22Rv1 (cell line): ENCODE measurements around the gene OR2L5.

Experiments used
- H3K27ac ChIP-seq: fragments of 450-650 bp; 2 replicates; pipeline ENCODE4 v1.5.1; 2017
- ZFX ChIP-seq: fragments of 450-650 bp; IDR thresholded peaks from 2 replicates; pipeline ENCODE4 v1.6.1; 2017; ENCODE audit warnings: antibody characterized with exemption, borderline replicate concordance
- TF ChIP-seq, protein P1 (sequence below): fragments of 450-650 bp; IDR thresholded peaks from 2 replicates; pipeline ENCODE4 v1.5.1; 2017; ENCODE audit warnings: mild to moderate bottlenecking

Gene OR2L5

DNA sequence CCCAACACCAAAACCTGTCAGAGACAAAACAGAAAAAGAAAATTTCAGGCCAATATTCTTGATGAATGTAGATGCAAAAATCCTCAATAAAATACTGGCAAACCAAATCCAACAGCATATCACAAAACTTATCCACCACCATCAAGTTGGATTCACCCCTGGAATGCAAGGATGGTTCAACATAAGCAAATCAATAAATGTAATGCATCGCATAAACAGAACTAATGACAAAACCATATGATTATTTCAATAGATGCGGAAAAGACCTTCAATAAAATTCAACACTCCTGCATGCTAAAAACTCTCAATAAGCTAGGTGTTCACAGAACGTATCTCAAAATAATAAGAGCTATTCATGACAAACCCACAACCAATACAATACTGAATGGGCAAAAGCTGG, 3.8 kb upstream of the OR2L5 start:
- no peak for TF ChIP-seq ZFX
- TF ChIP-seq, protein P1, sequence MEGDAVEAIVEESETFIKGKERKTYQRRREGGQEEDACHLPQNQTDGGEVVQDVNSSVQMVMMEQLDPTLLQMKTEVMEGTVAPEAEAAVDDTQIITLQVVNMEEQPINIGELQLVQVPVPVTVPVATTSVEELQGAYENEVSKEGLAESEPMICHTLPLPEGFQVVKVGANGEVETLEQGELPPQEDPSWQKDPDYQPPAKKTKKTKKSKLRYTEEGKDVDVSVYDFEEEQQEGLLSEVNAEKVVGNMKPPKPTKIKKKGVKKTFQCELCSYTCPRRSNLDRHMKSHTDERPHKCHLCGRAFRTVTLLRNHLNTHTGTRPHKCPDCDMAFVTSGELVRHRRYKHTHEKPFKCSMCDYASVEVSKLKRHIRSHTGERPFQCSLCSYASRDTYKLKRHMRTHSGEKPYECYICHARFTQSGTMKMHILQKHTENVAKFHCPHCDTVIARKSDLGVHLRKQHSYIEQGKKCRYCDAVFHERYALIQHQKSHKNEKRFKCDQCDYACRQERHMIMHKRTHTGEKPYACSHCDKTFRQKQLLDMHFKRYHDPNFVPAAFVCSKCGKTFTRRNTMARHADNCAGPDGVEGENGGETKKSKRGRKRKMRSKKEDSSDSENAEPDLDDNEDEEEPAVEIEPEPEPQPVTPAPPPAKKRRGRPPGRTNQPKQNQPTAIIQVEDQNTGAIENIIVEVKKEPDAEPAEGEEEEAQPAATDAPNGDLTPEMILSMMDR: no peak
- H3K27ac ChIP-seq: no peak overlapping the region

DNA sequence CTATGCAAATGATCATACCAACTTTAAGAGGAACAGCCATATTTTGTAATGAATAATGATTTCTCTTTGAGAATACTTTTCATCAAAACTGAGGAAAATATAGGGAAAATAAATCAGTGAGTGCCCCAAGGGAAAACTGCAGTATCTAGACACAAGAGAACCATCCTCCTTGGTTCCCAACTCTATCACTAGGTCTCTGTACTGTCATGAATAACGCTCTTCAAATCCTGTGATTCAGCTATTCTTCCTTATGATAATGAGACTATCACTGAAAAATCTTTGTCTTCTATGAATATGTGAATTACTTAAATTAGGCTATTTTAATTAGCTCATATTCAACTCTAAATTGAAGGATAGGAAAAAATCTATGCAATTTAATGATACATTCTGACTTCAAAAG, 2.3 kb downstream of the OR2L5 start:
- no peak overlapping the region for H3K27ac ChIP-seq
- no peak for TF ChIP-seq ZFX
- TF ChIP-seq, protein P1: no peak

DNA sequence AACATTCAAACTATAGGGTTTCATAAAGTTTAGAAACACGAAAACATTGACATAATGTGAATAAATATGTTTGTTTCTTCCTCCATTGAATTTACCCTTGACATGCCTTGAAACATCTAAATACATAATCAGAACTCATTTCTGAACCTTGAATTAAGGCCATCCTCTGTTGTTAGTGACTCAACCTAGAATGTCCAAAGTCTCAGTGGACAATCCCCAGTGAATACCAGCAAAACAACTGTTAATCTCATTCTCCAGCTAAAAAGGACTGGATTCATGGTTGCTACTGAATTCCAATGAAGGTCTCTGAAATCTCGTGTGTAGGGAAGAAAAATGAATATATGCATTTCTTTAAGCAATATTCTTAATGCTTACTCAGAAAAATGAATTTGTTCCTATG, 16.3 kb downstream of the OR2L5 start, which contains the start of gene OR2L2:
OR2L2 (plus strand) TSS at position 301 of the 400 bp plus-strand sequence. CDS start 8,198 bp downstream, outside the sequence.
- TF ChIP-seq, protein P1: no peak
- TF ChIP-seq ZFX: no peak
- H3K27ac ChIP-seq: no peak within 1 kb of the TSS

DNA sequence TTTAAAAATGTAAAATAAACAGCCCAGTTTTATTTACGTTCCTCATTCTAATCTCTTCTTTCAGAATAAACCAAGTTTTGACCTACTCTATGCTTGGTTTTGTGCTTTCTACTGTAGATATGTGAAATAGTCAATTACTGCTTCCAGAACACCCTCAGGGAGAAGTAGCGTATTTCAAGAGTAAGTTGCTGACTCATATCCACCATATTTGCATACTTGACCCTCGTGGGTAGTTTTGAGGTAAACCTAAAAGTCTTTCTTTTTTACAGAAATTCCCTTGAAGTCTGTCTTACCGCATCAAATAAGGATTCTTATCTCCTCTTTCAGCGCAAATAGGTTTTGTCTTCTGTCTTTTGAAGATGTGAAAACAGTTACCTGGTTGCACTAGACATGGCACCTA, 31.7 kb downstream of the OR2L5 start:
- H3K27ac ChIP-seq: no peak overlapping the region

DNA sequence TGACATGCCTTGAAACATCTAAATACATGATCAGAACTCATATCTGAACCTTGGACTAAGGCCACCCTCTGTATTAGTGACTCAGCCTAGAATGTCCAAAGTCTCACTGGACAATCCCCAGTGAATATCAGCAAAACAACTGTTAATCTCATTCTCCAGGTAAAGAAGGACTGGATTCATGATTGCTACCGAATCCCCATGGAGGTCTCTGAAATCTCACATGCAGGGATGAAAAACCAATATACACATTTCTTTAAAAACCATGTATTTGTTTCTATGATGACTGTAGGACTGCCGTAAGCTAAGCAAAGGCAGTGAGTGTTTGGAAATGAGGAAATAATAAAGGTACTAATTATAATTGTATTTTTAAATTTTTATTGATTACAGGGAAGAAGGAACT, 33.1 kb downstream of the OR2L5 start, which contains the start of gene OR2L3:
OR2L3 (plus strand) TSS at position 301 of the 400 bp plus-strand sequence. CDS start 13,846 bp downstream, outside the sequence.
- TF ChIP-seq, protein P1: no peak
- TF ChIP-seq ZFX: no peak
- H3K27ac ChIP-seq: no peak within 1 kb of the TSS

More for the DNA sequence above, 31.7 kb downstream of the OR2L5 start:
- TF ChIP-seq, protein P1: no peak
- no peak for TF ChIP-seq ZFX

DNA sequence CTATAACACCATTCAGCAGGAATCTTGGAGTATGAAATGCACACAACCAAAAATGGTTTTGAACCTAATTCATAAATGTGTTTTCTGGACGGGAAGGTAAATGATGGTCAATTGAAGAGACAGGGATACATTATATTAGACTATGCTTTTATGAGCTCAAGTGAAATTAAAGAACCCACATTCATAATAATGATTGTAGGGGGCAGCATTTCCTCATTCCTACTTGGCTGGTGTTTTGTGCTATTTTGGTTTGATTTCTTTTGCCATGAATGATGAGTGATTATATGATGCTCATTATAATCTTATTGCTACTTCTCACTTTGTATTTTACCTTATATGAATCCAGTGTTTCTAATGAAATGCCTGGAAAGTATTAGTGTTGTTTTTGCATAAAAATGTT, 33.5 kb downstream of the OR2L5 start:
- TF ChIP-seq, protein P1: 0 out of 2 replicates have a peak, but pooled peaks have one; percentile 7
- no peak for TF ChIP-seq ZFX

DNA sequence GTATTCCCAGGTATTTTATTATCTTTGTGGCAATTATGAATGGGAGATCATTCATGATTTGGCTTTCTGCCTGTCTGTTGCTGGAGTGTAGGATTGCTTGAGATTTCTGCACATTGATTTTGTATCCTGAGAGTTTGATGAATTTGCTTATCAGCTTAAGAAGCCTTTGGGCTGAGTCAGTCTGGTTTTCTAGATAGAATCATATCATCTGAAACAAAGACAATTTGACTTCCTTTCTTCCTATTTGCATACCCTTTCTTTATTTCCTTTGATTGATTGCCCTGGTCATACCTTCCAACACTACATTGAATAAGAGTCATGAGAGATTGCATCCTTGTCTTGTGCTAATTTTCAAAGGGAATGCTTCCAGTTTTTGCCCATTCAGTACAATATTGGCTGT, 41.2 kb downstream of the OR2L5 start:
- no peak for TF ChIP-seq ZFX
- TF ChIP-seq, protein P1: no peak
- H3K27ac ChIP-seq: no peak overlapping the region

More for the DNA sequence above, 33.5 kb downstream of the OR2L5 start:
- no peak overlapping the region for H3K27ac ChIP-seq
